Measurements from ENCODE around the gene ACOX2.
A peak's percentile ranks its signal among the peaks of the same experiment; 100 is the strongest.

ACOX2 gene

GRCh38 chr3:58575971-58576652 is 39.1 kb upstream of the ACOX2 start:
- Histone ChIP-seq H3K27me3 (ENCODE audit: control insufficient read depth in 5 of 5, insufficient read depth in 4 of 5, low read length in 5 of 5) (peaks cover 0 to 9% (median 8%) of the 10 kb centered on the region in 5 donors), H3K4me1 (ENCODE audit: control insufficient read depth in 5 of 5, insufficient read depth in 5 of 5, low read length in 5 of 5) (peaks cover 6 to 50% (median 23%) of the 10 kb centered on the region in 5 donors), H3K4me3 (ENCODE audit: low read depth in 1 of 5, low read length in 5 of 5) (peak overlapping the region in 3 of 5 donors; percentile 58 to 70 (median 61)), H3K36me3 (ENCODE audit: control insufficient read depth in 5 of 5, insufficient read depth in 5 of 5, low read length in 5 of 5) (no peaks in the 10 kb centered on the region), H3K27ac (ENCODE audit: low read depth, low read length) (peak overlapping the region; percentile 78), H3K9me3 (ENCODE audit: control insufficient read depth in 5 of 5, low read length in 5 of 5) (no peaks in the 10 kb centered on the region), H3K9ac (ENCODE audit: low read length in 5 of 5) (peak overlapping the region in 1 of 5 donors; percentile 74)

DNA sequence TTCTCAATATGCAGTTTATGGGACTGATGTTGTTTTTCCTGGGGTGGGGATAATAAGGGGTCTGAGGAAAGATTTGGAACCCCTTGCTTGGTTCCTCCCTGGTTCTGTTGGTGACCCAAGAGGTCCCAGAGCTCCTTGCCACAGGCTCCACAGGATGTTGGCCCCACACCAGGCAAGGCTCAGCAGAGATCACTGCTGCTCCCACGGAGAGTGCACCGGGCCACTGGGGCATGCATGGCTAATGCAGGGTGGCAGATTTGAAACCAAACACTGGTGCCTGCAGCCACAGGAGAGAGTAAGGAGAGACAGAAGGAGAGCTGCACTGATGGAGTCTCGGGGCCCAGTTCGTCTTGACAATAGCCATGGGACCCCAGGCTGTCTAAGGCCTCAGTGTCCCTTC is 37.7 kb upstream of the ACOX2 start:
- peak overlapping the region in 1 of 5 donors; percentile 70 for H3K4me3 ChIP-seq (ENCODE audit: low read depth in 1 of 5, low read length in 5 of 5)
- no peak overlapping the region for H3K27ac ChIP-seq (ENCODE audit: low read depth, low read length)
- no peaks in the 10 kb centered on the region for H3K36me3 ChIP-seq (ENCODE audit: control insufficient read depth in 5 of 5, insufficient read depth in 5 of 5, low read length in 5 of 5)
- no peak overlapping the region for H3K9ac ChIP-seq (ENCODE audit: low read length in 5 of 5)
- H3K9me3 ChIP-seq (ENCODE audit: control insufficient read depth in 5 of 5, low read length in 5 of 5): no peaks in the 10 kb centered on the region
- peaks cover 6 to 50% (median 23%) of the 10 kb centered on the region in 5 donors for H3K4me1 ChIP-seq (ENCODE audit: control insufficient read depth in 5 of 5, insufficient read depth in 5 of 5, low read length in 5 of 5)
- peaks cover 0 to 9% (median 5%) of the 10 kb centered on the region in 5 donors for H3K27me3 ChIP-seq (ENCODE audit: control insufficient read depth in 5 of 5, insufficient read depth in 4 of 5, low read length in 5 of 5)

GRCh38 chr3:58574106-58574505 is 37.1 kb upstream of the ACOX2 start:
- no peak overlapping the region for H3K27ac ChIP-seq (ENCODE audit: low read depth, low read length)
- no peak overlapping the region for H3K9ac ChIP-seq (ENCODE audit: low read length in 5 of 5)
- H3K4me3 ChIP-seq (ENCODE audit: low read depth in 1 of 5, low read length in 5 of 5): no peak overlapping the region
- no peaks in the 10 kb centered on the region for H3K36me3 ChIP-seq (ENCODE audit: control insufficient read depth in 5 of 5, insufficient read depth in 5 of 5, low read length in 5 of 5)
- no peaks in the 10 kb centered on the region for H3K9me3 ChIP-seq (ENCODE audit: control insufficient read depth in 5 of 5, low read length in 5 of 5)
- H3K27me3 ChIP-seq (ENCODE audit: control insufficient read depth in 5 of 5, insufficient read depth in 4 of 5, low read length in 5 of 5): peaks cover 0 to 9% (median 0%) of the 10 kb centered on the region in 5 donors
- peaks cover 6 to 50% (median 23%) of the 10 kb centered on the region in 5 donors for H3K4me1 ChIP-seq (ENCODE audit: control insufficient read depth in 5 of 5, insufficient read depth in 5 of 5, low read length in 5 of 5)

DNA sequence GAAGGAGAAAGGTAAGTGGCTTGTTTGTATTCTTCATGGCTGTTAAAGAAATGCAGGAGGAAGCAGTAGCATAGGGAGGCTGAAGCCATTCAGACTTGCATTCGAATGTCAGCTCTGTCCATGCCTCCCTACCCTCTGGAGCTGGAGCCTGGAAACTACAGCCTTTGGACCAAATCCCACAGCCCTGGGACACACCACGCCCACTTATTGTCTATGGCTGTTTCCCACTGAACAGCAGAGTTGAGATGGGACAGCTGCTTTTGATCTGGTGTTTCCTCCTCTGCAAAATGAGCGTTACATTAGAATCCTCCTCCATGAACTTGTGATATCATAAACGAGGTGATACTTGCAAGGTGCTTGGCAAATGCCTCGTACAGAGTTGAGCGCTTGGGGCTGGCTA is 36.6 kb upstream of the ACOX2 start:
- H3K4me1 ChIP-seq (ENCODE audit: control insufficient read depth in 5 of 5, insufficient read depth in 5 of 5, low read length in 5 of 5): peaks cover 6 to 50% (median 23%) of the 10 kb centered on the region in 5 donors
- H3K9ac ChIP-seq (ENCODE audit: low read length in 5 of 5): no peak overlapping the region
- H3K9me3 ChIP-seq (ENCODE audit: control insufficient read depth in 5 of 5, low read length in 5 of 5): no peaks in the 10 kb centered on the region
- no peak overlapping the region for H3K4me3 ChIP-seq (ENCODE audit: low read depth in 1 of 5, low read length in 5 of 5)
- H3K27ac ChIP-seq (ENCODE audit: low read depth, low read length): no peak overlapping the region
- no peaks in the 10 kb centered on the region for H3K36me3 ChIP-seq (ENCODE audit: control insufficient read depth in 5 of 5, insufficient read depth in 5 of 5, low read length in 5 of 5)
- peaks cover 0 to 8% (median 0%) of the 10 kb centered on the region in 5 donors for H3K27me3 ChIP-seq (ENCODE audit: control insufficient read depth in 5 of 5, insufficient read depth in 4 of 5, low read length in 5 of 5)

DNA sequence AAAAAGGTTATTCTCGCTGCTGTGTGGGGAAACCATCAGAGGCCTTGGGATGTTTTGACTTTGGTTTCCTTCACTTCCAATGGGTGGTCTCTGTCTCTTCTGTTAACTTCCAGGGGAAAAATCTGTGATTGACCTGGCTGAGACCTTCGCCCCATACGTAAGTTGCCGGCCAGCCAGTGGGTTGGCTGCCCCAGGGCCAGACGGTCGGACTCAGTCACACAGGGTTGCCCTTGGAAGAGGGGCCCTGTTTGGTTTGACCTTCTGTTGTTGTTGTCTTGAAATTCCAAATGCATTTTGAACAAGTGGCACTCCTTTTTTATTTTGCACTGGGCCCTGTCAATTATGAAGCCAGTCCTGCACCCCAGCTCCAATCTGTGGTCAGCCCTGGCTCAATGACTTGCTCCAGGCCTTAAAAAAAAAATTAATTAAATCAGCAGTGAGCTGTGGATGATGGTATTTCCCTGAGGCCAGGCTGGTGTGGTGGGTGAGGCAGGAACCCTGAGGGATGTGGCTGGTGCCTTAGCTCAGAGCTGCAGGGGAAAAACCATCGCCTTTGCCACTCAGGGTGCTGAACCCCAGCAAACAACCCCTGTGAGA is 35.7 kb upstream of the ACOX2 start:
- Histone ChIP-seq H3K4me1 (ENCODE audit: control insufficient read depth in 5 of 5, insufficient read depth in 5 of 5, low read length in 5 of 5) (peaks cover 3 to 45% (median 23%) of the 10 kb centered on the region in 5 donors), H3K4me3 (ENCODE audit: low read depth in 1 of 5, low read length in 5 of 5) (no peak overlapping the region)

DNA sequence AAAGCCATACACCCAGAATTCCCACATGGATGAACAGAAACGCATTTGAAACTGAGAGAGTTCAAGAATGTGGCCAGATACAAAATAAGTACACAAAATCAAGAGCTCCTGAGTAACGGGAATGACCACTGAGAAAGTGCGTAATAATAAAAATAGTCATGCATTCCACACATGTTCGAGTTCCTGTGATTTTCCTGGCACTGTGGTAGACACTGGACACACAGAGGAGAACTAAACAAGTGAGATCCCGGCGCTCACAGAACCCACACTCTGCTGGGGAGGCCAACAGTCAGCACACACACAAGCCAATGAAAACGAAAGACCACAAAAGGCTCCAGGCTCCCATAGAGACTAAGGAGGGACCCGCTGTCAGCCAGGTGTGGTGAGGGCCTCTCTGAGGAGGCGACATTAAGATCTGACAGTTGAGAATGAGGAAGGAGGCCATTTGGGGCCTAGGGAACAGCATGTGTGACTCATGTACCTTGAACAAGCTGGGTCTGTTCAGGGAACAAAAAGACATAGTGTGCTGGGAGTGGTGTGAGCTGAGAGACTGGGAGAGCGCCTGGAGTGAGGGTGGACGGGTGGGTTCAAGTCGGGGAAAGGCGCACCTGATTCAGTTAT is 35.1 kb upstream of the ACOX2 start:
- Histone ChIP-seq H3K4me3 (ENCODE audit: low read depth in 1 of 5, low read length in 5 of 5) (no peak overlapping the region), H3K4me1 (ENCODE audit: control insufficient read depth in 5 of 5, insufficient read depth in 5 of 5, low read length in 5 of 5) (peaks cover 3 to 40% (median 19%) of the 10 kb centered on the region in 5 donors), H3K27me3 (ENCODE audit: control insufficient read depth in 5 of 5, insufficient read depth in 4 of 5, low read length in 5 of 5) (peaks cover 0 to 3% (median 0%) of the 10 kb centered on the region in 5 donors), H3K9me3 (ENCODE audit: control insufficient read depth in 5 of 5, low read length in 5 of 5) (no peaks in the 10 kb centered on the region), H3K27ac (ENCODE audit: low read depth, low read length) (no peak overlapping the region), H3K36me3 (ENCODE audit: control insufficient read depth in 5 of 5, insufficient read depth in 5 of 5, low read length in 5 of 5) (peaks cover 0 to 1% (median under 1%) of the 10 kb centered on the region in 5 donors), H3K9ac (ENCODE audit: low read length in 5 of 5) (no peak overlapping the region)

More for the DNA sequence above, 35.7 kb upstream of the ACOX2 start:
- Histone ChIP-seq H3K36me3 (ENCODE audit: control insufficient read depth in 5 of 5, insufficient read depth in 5 of 5, low read length in 5 of 5) (no peaks in the 10 kb centered on the region), H3K9ac (ENCODE audit: low read length in 5 of 5) (no peak overlapping the region), H3K9me3 (ENCODE audit: control insufficient read depth in 5 of 5, low read length in 5 of 5) (no peaks in the 10 kb centered on the region), H3K27me3 (ENCODE audit: control insufficient read depth in 5 of 5, insufficient read depth in 4 of 5, low read length in 5 of 5) (peaks cover 0 to 6% (median 0%) of the 10 kb centered on the region in 5 donors), H3K27ac (ENCODE audit: low read depth, low read length) (no peak overlapping the region)

DNA sequence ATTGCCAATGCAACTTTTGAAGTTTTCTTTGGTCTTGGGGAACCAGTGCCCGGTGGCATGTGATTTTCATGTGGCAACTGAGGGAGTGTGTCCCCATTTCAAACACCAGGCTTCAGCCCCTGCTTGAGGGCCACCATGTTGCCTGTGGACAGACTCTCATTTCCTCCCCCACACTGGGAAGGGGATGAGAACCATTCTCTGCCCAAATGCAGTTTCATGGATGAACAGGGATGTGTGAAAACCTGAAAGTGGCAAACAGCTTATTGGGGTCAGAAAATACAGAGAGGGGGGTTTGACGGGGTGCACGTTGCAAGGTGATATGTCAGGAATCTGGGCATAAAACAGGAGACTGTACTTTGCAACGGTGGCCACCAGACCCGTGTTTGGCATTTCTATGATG is 33.9 kb upstream of the ACOX2 start:
- Histone ChIP-seq H3K27ac (ENCODE audit: low read depth, low read length) (no peak overlapping the region), H3K9me3 (ENCODE audit: control insufficient read depth in 5 of 5, low read length in 5 of 5) (no peaks in the 10 kb centered on the region), H3K27me3 (ENCODE audit: control insufficient read depth in 5 of 5, insufficient read depth in 4 of 5, low read length in 5 of 5) (no peaks in the 10 kb centered on the region), H3K4me3 (ENCODE audit: low read depth in 1 of 5, low read length in 5 of 5) (no peak overlapping the region), H3K4me1 (ENCODE audit: control insufficient read depth in 5 of 5, insufficient read depth in 5 of 5, low read length in 5 of 5) (peaks cover 1 to 27% (median 7%) of the 10 kb centered on the region in 5 donors), H3K9ac (ENCODE audit: low read length in 5 of 5) (no peak overlapping the region), H3K36me3 (ENCODE audit: control insufficient read depth in 5 of 5, insufficient read depth in 5 of 5, low read length in 5 of 5) (peaks cover 0 to 13% (median 6%) of the 10 kb centered on the region in 5 donors)

GRCh38 chr3:58569287-58570001 is 32.5 kb upstream of the ACOX2 start:
- H3K27ac ChIP-seq (ENCODE audit: low read depth, low read length): no peak overlapping the region
- H3K9ac ChIP-seq (ENCODE audit: low read length in 5 of 5): no peak overlapping the region
- H3K4me1 ChIP-seq (ENCODE audit: control insufficient read depth in 5 of 5, insufficient read depth in 5 of 5, low read length in 5 of 5): peaks cover 0 to 13% (median 7%) of the 10 kb centered on the region in 5 donors

GRCh38 chr3:58568572-58569286 is 31.7 kb upstream of the ACOX2 start:
- no peaks in the 10 kb centered on the region for H3K27me3 ChIP-seq (ENCODE audit: control insufficient read depth in 5 of 5, insufficient read depth in 4 of 5, low read length in 5 of 5)
- peaks cover 0 to 2% (median 0%) of the 10 kb centered on the region in 5 donors for H3K9me3 ChIP-seq (ENCODE audit: control insufficient read depth in 5 of 5, low read length in 5 of 5)
- peaks cover 0 to 21% (median 13%) of the 10 kb centered on the region in 5 donors for H3K36me3 ChIP-seq (ENCODE audit: control insufficient read depth in 5 of 5, insufficient read depth in 5 of 5, low read length in 5 of 5)
- H3K4me3 ChIP-seq (ENCODE audit: low read depth in 1 of 5, low read length in 5 of 5): no peak overlapping the region
- H3K9ac ChIP-seq (ENCODE audit: low read length in 5 of 5): no peak overlapping the region
- no peak overlapping the region for H3K27ac ChIP-seq (ENCODE audit: low read depth, low read length)
- peaks cover 0 to 8% (median 4%) of the 10 kb centered on the region in 5 donors for H3K4me1 ChIP-seq (ENCODE audit: control insufficient read depth in 5 of 5, insufficient read depth in 5 of 5, low read length in 5 of 5)

More at GRCh38 chr3:58569287-58570001, 32.5 kb upstream of the ACOX2 start:
- no peaks in the 10 kb centered on the region for H3K9me3 ChIP-seq (ENCODE audit: control insufficient read depth in 5 of 5, low read length in 5 of 5)
- H3K27me3 ChIP-seq (ENCODE audit: control insufficient read depth in 5 of 5, insufficient read depth in 4 of 5, low read length in 5 of 5): no peaks in the 10 kb centered on the region
- peaks cover 0 to 21% (median 12%) of the 10 kb centered on the region in 5 donors for H3K36me3 ChIP-seq (ENCODE audit: control insufficient read depth in 5 of 5, insufficient read depth in 5 of 5, low read length in 5 of 5)
- no peak overlapping the region for H3K4me3 ChIP-seq (ENCODE audit: low read depth in 1 of 5, low read length in 5 of 5)

Measured in subcutaneous abdominal adipose tissue (tissue), 5 donors.